ENCODE measurements around the gene PPP1R14D.

PPP1R14D gene

DNA sequence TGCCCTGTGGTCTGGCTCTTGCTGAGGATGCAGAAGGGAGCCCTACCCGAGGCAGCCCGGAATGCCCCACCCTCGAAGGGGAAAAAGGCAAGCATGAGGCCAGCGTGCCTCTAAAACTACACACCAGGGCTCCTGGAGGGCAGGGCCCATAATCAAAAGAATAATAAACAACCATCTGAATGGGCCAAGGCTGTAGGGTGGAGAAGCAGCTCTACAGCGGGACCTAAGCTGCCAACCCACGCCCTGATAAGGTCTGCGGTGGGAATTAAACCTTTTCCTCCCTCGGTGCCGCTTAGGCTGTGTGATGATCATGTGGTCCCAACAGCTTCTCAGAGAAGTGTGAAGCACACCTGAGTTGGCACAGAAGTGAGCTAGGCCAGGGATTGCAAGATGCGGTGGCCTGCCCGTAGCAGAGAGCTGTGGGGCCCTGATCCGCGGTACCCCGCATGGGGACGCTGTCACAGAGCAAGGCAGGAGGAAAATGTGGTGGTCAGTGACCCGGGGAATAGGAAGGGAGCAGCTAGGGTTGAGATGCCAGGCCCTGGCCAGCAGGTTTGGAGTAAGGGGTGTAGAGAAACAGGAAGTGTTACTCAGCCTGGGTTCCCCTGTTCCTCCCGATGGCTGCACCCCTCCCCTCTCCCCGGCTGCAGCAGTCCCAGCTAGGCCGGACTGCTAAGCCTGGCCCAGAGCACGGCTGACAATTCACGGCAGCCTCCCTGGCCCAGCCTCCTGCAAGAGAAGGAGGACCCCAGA lies 59.8 kb downstream of the PPP1R14D start:
- peaks cover 38% of the 10 kb centered on the region for H3F3A ChIP-seq (ENCODE audit: control insufficient read depth, insufficient read depth)
- no peaks in the 10 kb centered on the region for H3K9me2 ChIP-seq (replicated peaks; ENCODE audit: control insufficient read depth, low read length)
- peak overlapping the region; percentile 69 for H3K4me3 ChIP-seq (ENCODE audit: low read length)
- H3K79me2 ChIP-seq (ENCODE audit: control insufficient read depth, low read length) = peaks cover 40% of the 10 kb centered on the region
- peak overlapping the region; percentile 86 for H3K4me2 ChIP-seq (ENCODE audit: low read length)
- peaks cover 70% of the 10 kb centered on the region for H3K36me3 ChIP-seq (ENCODE audit: control insufficient read depth, low read length)
- H4K20me1 ChIP-seq (ENCODE audit: control insufficient read depth, insufficient read depth, low read depth, low read length) = no peaks in the 10 kb centered on the region
- no peaks in the 10 kb centered on the region for H3K27me3 ChIP-seq (ENCODE audit: control insufficient read depth, low read length)
- no peaks in the 10 kb centered on the region for H3K9me3 ChIP-seq (ENCODE audit: control insufficient read depth, insufficient read depth, low read length)
- TF ChIP-seq, protein P1, sequence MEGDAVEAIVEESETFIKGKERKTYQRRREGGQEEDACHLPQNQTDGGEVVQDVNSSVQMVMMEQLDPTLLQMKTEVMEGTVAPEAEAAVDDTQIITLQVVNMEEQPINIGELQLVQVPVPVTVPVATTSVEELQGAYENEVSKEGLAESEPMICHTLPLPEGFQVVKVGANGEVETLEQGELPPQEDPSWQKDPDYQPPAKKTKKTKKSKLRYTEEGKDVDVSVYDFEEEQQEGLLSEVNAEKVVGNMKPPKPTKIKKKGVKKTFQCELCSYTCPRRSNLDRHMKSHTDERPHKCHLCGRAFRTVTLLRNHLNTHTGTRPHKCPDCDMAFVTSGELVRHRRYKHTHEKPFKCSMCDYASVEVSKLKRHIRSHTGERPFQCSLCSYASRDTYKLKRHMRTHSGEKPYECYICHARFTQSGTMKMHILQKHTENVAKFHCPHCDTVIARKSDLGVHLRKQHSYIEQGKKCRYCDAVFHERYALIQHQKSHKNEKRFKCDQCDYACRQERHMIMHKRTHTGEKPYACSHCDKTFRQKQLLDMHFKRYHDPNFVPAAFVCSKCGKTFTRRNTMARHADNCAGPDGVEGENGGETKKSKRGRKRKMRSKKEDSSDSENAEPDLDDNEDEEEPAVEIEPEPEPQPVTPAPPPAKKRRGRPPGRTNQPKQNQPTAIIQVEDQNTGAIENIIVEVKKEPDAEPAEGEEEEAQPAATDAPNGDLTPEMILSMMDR (IDR thresholded peaks at IDR 0.05; ENCODE audit: low read depth, low read length, poor library complexity, severe bottlenecking) = peak; percentile 55
- no peak for TF ChIP-seq EZH2phosphoT487 (IDR thresholded peaks at IDR 0.05; ENCODE audit: borderline replicate concordance, low read length)
- H3K27ac ChIP-seq (ENCODE audit: low read depth, low read length) = peak overlapping the region; percentile 94
- peaks cover 83% of the 10 kb centered on the region for H3K4me1 ChIP-seq (ENCODE audit: control insufficient read depth, low read length)

DNA sequence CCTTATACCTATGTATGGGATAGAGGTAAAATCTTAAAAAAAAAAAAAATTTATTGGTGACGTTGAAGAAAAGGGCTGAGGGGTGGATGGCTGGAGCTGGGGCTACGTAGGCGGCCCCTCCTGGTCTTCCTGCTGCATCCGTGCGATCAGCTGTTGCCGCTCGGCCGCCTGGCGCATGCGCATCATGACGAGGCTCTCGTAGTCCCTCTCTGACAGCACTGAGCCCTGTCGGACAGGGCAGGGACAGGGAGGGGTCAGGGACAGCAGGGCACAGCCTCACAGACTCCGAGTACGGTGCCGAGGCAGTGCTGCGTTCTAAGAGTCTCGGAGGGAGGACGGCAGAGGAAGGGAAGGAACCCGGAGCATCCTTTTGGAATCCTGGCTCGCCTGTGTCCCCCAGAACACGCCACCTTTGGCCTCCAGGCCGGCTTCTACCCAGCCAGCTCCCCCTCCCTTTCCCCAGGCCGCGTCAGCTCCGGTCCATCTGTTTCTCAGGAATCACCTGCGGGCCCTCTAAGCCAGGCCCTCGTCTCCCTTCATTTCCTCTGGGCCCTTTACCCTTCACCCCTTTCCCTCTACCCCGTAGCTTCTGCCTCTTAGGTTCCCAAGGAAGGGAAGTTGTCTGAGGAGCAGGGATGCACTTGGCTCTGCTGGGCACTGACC lies 60.5 kb downstream of the PPP1R14D start:
- H3K4me2 ChIP-seq (ENCODE audit: low read length) = peak overlapping the region; percentile 86
- H3K79me2 ChIP-seq (ENCODE audit: control insufficient read depth, low read length) = peaks cover 40% of the 10 kb centered on the region
- peaks cover 66% of the 10 kb centered on the region for H3K36me3 ChIP-seq (ENCODE audit: control insufficient read depth, low read length)
- H3K9me2 ChIP-seq (replicated peaks; ENCODE audit: control insufficient read depth, low read length) = no peaks in the 10 kb centered on the region
- no peak for TF ChIP-seq EZH2phosphoT487 (IDR thresholded peaks at IDR 0.05; ENCODE audit: borderline replicate concordance, low read length)
- TF ChIP-seq, protein P1 (IDR thresholded peaks at IDR 0.05; ENCODE audit: low read depth, low read length, poor library complexity, severe bottlenecking) = no peak
- H4K20me1 ChIP-seq (ENCODE audit: control insufficient read depth, insufficient read depth, low read depth, low read length) = no peaks in the 10 kb centered on the region
- H3K27ac ChIP-seq (ENCODE audit: low read depth, low read length) = peak overlapping the region; percentile 94
- no peaks in the 10 kb centered on the region for H3K27me3 ChIP-seq (ENCODE audit: control insufficient read depth, low read length)
- peaks cover 90% of the 10 kb centered on the region for H3K4me1 ChIP-seq (ENCODE audit: control insufficient read depth, low read length)
- peaks cover 35% of the 10 kb centered on the region for H3F3A ChIP-seq (ENCODE audit: control insufficient read depth, insufficient read depth)
- peak overlapping the region; percentile 69 for H3K4me3 ChIP-seq (ENCODE audit: low read length)
- no peaks in the 10 kb centered on the region for H3K9me3 ChIP-seq (ENCODE audit: control insufficient read depth, insufficient read depth, low read length)

DNA sequence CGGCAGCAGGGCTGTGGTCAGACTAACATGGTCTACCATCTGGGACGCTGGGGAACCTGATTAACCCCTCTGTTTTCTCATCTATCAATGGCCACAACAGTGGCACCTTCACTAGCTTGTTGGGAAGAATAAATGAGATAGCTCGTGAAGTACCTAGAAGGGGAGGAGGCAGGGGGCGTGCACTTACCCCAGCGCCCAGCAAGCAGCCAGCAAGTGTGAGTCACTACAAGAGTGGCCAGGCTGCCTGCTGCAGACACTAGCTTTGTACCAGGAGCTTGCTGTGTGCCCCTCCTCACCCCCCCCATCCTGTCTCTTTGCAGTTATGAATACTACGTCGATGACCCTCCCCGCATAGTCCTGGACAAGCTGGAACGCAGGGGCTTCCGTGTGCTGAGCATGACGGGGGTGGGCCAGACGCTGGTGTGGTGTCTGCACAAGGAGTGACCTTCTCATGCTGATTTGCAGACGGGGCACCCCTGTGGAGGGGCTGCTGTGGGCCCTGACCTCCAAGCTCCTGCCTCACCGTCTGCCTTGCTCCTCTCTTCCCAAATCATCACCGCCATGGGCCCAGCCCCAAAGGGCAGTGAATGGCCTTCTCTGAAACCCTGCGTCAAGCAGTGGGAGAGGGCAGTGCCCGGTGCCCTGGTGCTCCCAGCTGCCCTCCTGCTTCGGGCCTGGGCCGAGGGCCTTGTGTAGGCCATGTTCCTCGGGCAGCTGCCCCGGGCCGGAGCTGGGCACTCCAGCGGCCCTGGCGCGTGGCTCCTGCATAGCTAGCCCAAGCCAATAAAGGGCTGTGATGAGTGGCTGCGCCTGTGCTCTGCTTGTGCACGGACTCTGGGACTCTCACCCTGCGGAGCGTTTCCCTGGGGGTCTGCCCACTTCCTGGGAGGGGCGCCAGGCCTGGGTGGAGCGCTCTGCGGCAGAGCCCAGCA lies 61.3 kb downstream of the PPP1R14D start:
- Histone ChIP-seq H3K9me2 (replicated peaks; ENCODE audit: control insufficient read depth, low read length) (no peaks in the 10 kb centered on the region), H3K4me1 (ENCODE audit: control insufficient read depth, low read length) (peaks cover 92% of the 10 kb centered on the region), H3F3A (ENCODE audit: control insufficient read depth, insufficient read depth) (peaks cover 32% of the 10 kb centered on the region), H3K27me3 (ENCODE audit: control insufficient read depth, low read length) (no peaks in the 10 kb centered on the region), H3K36me3 (ENCODE audit: control insufficient read depth, low read length) (peaks cover 61% of the 10 kb centered on the region), H3K79me2 (ENCODE audit: control insufficient read depth, low read length) (peaks cover 40% of the 10 kb centered on the region), H3K27ac (ENCODE audit: low read depth, low read length) (no peak overlapping the region), H3K4me3 (ENCODE audit: low read length) (no peak overlapping the region), H4K20me1 (ENCODE audit: control insufficient read depth, insufficient read depth, low read depth, low read length) (no peaks in the 10 kb centered on the region), H3K4me2 (ENCODE audit: low read length) (no peak overlapping the region; the same call in 1 of the 2 replicates), H3K9me3 (ENCODE audit: control insufficient read depth, insufficient read depth, low read length) (no peaks in the 10 kb centered on the region)
- TF ChIP-seq, protein P1 (IDR thresholded peaks at IDR 0.05; ENCODE audit: low read depth, low read length, poor library complexity, severe bottlenecking) = no peak
- no peak for TF ChIP-seq EZH2phosphoT487 (IDR thresholded peaks at IDR 0.05; ENCODE audit: borderline replicate concordance, low read length)

Measured in DOHH2 (cell line).